Measurements from ENCODE around the gene SORBS1.

- TF ChIP-seq REST (IDR thresholded peaks at IDR 0.05; ENCODE audit: low read depth) (no peak), CREB1 (IDR thresholded peaks at IDR 0.05; ENCODE audit: low read depth) (no peak), EP300 (IDR thresholded peaks at IDR 0.05; ENCODE audit: borderline replicate concordance) (no peak), TAF1 (IDR thresholded peaks at IDR 0.05; ENCODE audit: low read depth) (no peak)
These were observed 172.6 kb downstream of the SORBS1 start for GRCh38 chr10:95388539-95388938.

Measured in Ishikawa (cell line).